Spleen (tissue), 11 donors: ENCODE measurements around the gene TSKU. TPM values are rescaled to one million over a fixed set of nuclear protein-coding genes. Genes with fewer than 3 reads are reported as not detected.

Experiments used
- DNase-seq: peaks from one replicate; pipeline ENCODE4 v3.0.0-alpha.2; 2020
- H3K27ac ChIP-seq, 8 donors: fragments of 200-600 bp; sonication (generic) in 7 of 8; 1 replicate in 4 of 8; 2 replicates in 4 of 8; pipeline versions ENCODE4 v1.5.0 to v1.8.0; 2016 to 2021; ENCODE audit warnings: inconsistent platforms in 4 of 8, mild to moderate bottlenecking in 4 of 8, moderate library complexity in 1 of 8
- H3K27me3 ChIP-seq, 7 donors: fragments of 200-600 bp; sonication (generic) in 6 of 7; replicated peaks in 1 of 7; 1 replicate in 4 of 7; 2 replicates in 3 of 7; pipeline versions ENCODE4 v1.5.0 to v1.8.0; 2016 to 2021; ENCODE audit warnings: inconsistent platforms in 3 of 7, mild to moderate bottlenecking in 1 of 7
- H3K36me3 ChIP-seq, 6 donors: fragments of 200-600 bp; sonication (generic) in 5 of 6; 1 replicate in 4 of 6; 2 replicates in 2 of 6; pipeline versions ENCODE4 v1.5.0 to v1.8.0; 2016 to 2021; ENCODE audit warnings: inconsistent platforms in 2 of 6
- H3K4me1 ChIP-seq, 6 donors: fragments of 200-600 bp; sonication (generic) in 5 of 6; 1 replicate in 3 of 6; 2 replicates in 3 of 6; pipeline versions ENCODE4 v1.5.0 to v1.8.0; 2016 to 2021; ENCODE audit warnings: inconsistent platforms in 3 of 6
- H3K4me3 ChIP-seq, 8 donors: fragments of 200-600 bp; sonication (generic) in 7 of 8; 1 replicate in 4 of 8; 2 replicates in 4 of 8; pipeline versions ENCODE4 v1.5.0 to v1.8.0; 2016 to 2021; ENCODE audit warnings: inconsistent platforms in 4 of 8, mild to moderate bottlenecking in 4 of 8, moderate library complexity in 2 of 8
- H3K9me3 ChIP-seq, 8 donors: fragments of 200-600 bp; sonication (generic) in 7 of 8; 1 replicate in 4 of 8; 2 replicates in 4 of 8; pipeline versions ENCODE4 v1.5.0 to v1.8.0; 2016 to 2021; ENCODE audit warnings: inconsistent platforms in 4 of 8
- POLR2A ChIP-seq, 3 donors: fragments of 450-650 bp; IDR thresholded peaks; one replicate each; pipeline ENCODE4 v1.5.1; 2017; ENCODE audit warnings: antibody characterized with exemption in 3 of 3, mild to moderate bottlenecking in 1 of 3
- POLR2AphosphoS5 ChIP-seq, 3 donors: sonication (generic); formaldehyde crosslinking; IDR thresholded peaks; one replicate each; pipeline ENCODE4 v1.5.1; 2017; ENCODE audit warnings: antibody characterized with exemption in 3 of 3
- WGBS, 5 donors: extraction: QIAGEN DNeasy Blood & Tissue Kit in 3 of 5; methylation state at CpG; one replicate each; pipeline versions ENCODE4 v1.1.5 to v1.1.7; 2013 to 2018; 5-methylcytosine and 5-hydroxymethylcytosine counted together
- intact Hi-C: fragments of 100-400 bp; cut with DNase I; formaldehyde crosslinking; loops from one replicate; pipeline ENCODE4 v1.15.0; 2023; ENCODE audit warnings: low total_unique reads
- polyA plus RNA-seq, 3 donors: library from polyadenylated mRNA; stranded (reverse); fragments of 200-250 nt; gene quantifications; one replicate each; pipeline ENCODE4 v1.2.1, GENCODE V29; 2013
- total RNA-seq, 7 donors: library from RNA; depleted of rRNA in 3 of 7; stranded (reverse); fragments of >200 nt in 3 of 7; fragmentation: NEBNext Ultra II Directional in 4 of 7; extraction: Animal tissue kit (Norgen Biotek cat#: 25700) in 4 of 7; gene quantifications; one replicate each; pipeline versions ENCODE4 v1.1.0 to v1.2.1, GENCODE V29; 2016 to 2021
- TF ChIP-seq, protein P1 (sequence below), 11 experiments: fragments of 200-600 bp in 7 of 11; fragments of 450-650 bp in 4 of 11; sonication (generic) in 4 of 11; IDR thresholded peaks in 8 of 11; conservative IDR thresholded peaks in 3 of 11; 1 replicate in 7 of 11; 2 replicates in 4 of 11; pipeline versions ENCODE4 v1.4.0 to v1.8.0; 2016 to 2021; ENCODE audit warnings: antibody characterized with exemption in 11 of 11, inconsistent platforms in 4 of 11, mild to moderate bottlenecking in 1 of 11
- donor health status: healthy with polysubstance abuse.
- donor health status: DM: no; HTN: no; CAD: no; lungs with moderate emphysema.
- donor health status: DM: no; HTN: no; CAD: no.
- donor health status: Bipolar disorder and iron deficiency.
- donor health status: healthy.
- donor health status: DM: no; HTN: no; CAD: no.
- donor health status: DM: yes; HTN: yes; CAD: no.

TSKU gene
- total and polyA plus RNA-seq, 10 donors = 1.1 to 18.6 (median 11.4) TPM

DNA sequence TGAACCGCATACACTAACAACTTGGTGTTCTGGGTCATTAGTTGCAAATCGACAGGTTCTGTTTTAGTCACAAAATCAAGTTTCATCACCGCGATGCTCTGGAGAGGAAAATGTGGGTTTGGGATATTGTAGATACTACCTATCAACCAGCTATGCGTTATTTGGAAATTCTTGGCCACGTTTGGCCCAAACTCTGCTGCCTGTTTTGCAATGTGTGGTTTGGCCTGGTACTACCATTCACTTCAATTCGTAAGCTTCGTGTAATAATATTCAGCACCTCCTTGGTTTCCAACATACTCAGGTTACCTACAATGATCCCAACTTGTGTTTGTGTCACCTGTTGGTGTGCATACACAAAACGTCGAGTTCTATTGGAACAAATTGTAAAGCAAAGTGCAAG is 61.4 kb downstream of the TSKU start:
- WGBS, 5 donors = 60 to 86% (median 70%) methylated on average over 10 of the region's 10 CpGs
- Histone ChIP-seq H3K27ac (no peak overlapping the region), H3K27me3 (peaks cover 0 to 13% (median 0%) of the 10 kb centered on the region in 7 donors), H3K4me1 (peaks cover 0 to 4% (median 0%) of the 10 kb centered on the region in 6 donors), H3K9me3 (no peaks in the 10 kb centered on the region), H3K36me3 (no peaks in the 10 kb centered on the region), H3K4me3 (no peak overlapping the region)
- no peak for DNase-seq
- intact Hi-C loops = no loop called here
- TF ChIP-seq POLR2AphosphoS5 (IDR thresholded peaks at IDR 0.05) = no peak
- TF ChIP-seq POLR2A (IDR thresholded peaks at IDR 0.05) = no peak
- TF ChIP-seq, protein P1, sequence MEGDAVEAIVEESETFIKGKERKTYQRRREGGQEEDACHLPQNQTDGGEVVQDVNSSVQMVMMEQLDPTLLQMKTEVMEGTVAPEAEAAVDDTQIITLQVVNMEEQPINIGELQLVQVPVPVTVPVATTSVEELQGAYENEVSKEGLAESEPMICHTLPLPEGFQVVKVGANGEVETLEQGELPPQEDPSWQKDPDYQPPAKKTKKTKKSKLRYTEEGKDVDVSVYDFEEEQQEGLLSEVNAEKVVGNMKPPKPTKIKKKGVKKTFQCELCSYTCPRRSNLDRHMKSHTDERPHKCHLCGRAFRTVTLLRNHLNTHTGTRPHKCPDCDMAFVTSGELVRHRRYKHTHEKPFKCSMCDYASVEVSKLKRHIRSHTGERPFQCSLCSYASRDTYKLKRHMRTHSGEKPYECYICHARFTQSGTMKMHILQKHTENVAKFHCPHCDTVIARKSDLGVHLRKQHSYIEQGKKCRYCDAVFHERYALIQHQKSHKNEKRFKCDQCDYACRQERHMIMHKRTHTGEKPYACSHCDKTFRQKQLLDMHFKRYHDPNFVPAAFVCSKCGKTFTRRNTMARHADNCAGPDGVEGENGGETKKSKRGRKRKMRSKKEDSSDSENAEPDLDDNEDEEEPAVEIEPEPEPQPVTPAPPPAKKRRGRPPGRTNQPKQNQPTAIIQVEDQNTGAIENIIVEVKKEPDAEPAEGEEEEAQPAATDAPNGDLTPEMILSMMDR (IDR thresholded peaks at IDR 0.05 in 8 of 11, conservative IDR thresholded peaks at IDR 0.05 in 3 of 11) = no peak

DNA sequence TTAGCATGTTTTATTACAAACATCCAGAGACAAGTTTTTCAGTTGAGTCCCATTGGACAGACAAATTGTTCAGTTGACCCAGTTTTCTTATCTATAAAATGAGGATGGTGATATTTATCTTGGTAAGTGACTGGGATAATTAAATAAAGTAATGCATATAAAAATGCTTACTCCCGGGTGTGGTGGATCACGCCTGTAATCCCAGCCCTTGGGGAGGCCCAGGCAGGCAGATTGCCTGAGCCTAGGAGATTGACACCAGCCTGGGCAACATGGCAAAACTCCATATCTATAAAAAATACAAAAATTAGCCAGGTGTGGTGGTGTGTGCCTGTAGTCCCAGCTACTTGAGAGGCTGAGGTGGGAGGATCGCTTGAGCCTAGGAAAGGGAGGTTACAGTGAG is 61.9 kb downstream of the TSKU start:
- DNase-seq = no peak
- 87 to 100% (median 94%) methylated on average over 3 of the region's 3 CpGs for WGBS, 5 donors
- Histone ChIP-seq H3K27ac (no peak overlapping the region), H3K36me3 (no peaks in the 10 kb centered on the region), H3K4me3 (no peak overlapping the region), H3K9me3 (no peaks in the 10 kb centered on the region), H3K4me1 (peaks cover 0 to 4% (median 0%) of the 10 kb centered on the region in 6 donors), H3K27me3 (peaks cover 0 to 13% (median 0%) of the 10 kb centered on the region in 7 donors)
- no peak for TF ChIP-seq POLR2A (IDR thresholded peaks at IDR 0.05)
- TF ChIP-seq POLR2AphosphoS5 (IDR thresholded peaks at IDR 0.05) = no peak
- TF ChIP-seq, protein P1 (IDR thresholded peaks at IDR 0.05 in 8 of 11, conservative IDR thresholded peaks at IDR 0.05 in 3 of 11) = no peak
- intact Hi-C loops = no loop called here

DNA sequence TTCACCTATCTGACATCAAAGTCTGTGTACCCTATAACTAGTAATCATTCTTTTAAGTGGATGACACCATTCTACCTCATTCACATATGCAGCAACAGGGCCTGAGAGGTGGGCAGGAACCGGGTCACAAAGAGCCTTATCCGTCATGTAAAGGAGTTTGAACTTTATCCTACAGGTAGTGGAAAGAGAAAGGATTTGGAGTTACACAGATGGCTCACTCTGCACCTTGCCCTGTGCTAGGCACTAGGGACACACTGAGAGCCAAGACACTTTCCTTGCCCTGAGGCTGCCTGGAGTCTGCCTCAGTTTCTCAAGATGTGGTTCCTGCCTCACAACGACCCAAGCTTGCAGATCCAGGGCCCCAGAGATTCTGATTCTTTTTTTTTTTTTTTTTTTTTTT is 63.3 kb downstream of the TSKU start:
- Histone ChIP-seq H3K9me3 (no peaks in the 10 kb centered on the region), H3K27ac (no peak overlapping the region), H3K4me3 (no peak overlapping the region), H3K27me3 (peaks cover 0 to 13% (median 0%) of the 10 kb centered on the region in 7 donors), H3K36me3 (no peaks in the 10 kb centered on the region), H3K4me1 (peaks cover 0 to 4% (median 0%) of the 10 kb centered on the region in 6 donors)
- intact Hi-C loops = no loop called here
- WGBS, 5 donors = 80 to 95% (median 83%) methylated on average over 3 of the region's 3 CpGs
- TF ChIP-seq POLR2AphosphoS5 (IDR thresholded peaks at IDR 0.05) = no peak
- TF ChIP-seq, protein P1 (IDR thresholded peaks at IDR 0.05 in 8 of 11, conservative IDR thresholded peaks at IDR 0.05 in 3 of 11) = no peak
- TF ChIP-seq POLR2A (IDR thresholded peaks at IDR 0.05) = no peak
- DNase-seq = no peak

Other genes with a start within 250 kb of the TSKU start
- gene LRRC32, start 112.6 kb upstream of the TSKU start, total RNA-seq = 100 to 1,000 TPM in 3 of 7 donors, 10 to 100 TPM in 4; 44.1 to 214 (median 90.3) TPM
- gene LRRC32, start 112.6 kb upstream of the TSKU start, polyA plus RNA-seq = 10 to 100 TPM; 25.9 to 29.5 (median 29.4) TPM
- gene ACER3, start 77.6 kb downstream of the TSKU start, total RNA-seq = 10 to 100 TPM; 24.8 to 52.2 (median 35.7) TPM
- gene ACER3, start 77.6 kb downstream of the TSKU start, polyA plus RNA-seq = 1 to 10 TPM; 2.9 to 3.7 (median 2.9) TPM